NCI-H748 (cell line): ENCODE measurements around the gene DNAJC2.

ENCODE experiments used
- DNase-seq: peaks from one replicate; lab custom pipeline; 2025; ENCODE audit not compliant: unreplicated experiment; lab: John Stamatoyannopoulos, UW

DNAJC2 gene

GRCh38 chr7:103344453-103345149 lies at the start of gene DNAJC2:
DNAJC2 (minus strand) TSS chr7:103344767; CDS start chr7:103344622, 145 bp downstream.
- peak; percentile 92 for DNase-seq

GRCh38 chr7:103391976-103392375 lies 47.4 kb upstream of the DNAJC2 start:
- DNase-seq = no peak

GRCh38 chr7:103391150-103391549 lies 46.6 kb upstream of the DNAJC2 start:
- DNase-seq = no peak

GRCh38 chr7:103389263-103389662 lies 44.7 kb upstream of the DNAJC2 start:
- DNase-seq = no peak

- no peak for DNase-seq
Measured at GRCh38 chr7:103388469-103389140, 44.0 kb upstream of the DNAJC2 start.

- no peak for DNase-seq
Measured at GRCh38 chr7:103387242-103387641, 42.7 kb upstream of the DNAJC2 start.

GRCh38 chr7:103382032-103382402 lies 37.5 kb upstream of the DNAJC2 start:
- no peak for DNase-seq

- DNase-seq = no peak
Measured at GRCh38 chr7:103381280-103382031, 36.9 kb upstream of the DNAJC2 start.

GRCh38 chr7:103380395-103381191 lies 36.0 kb upstream of the DNAJC2 start:
- DNase-seq = no peak

- DNase-seq = no peak
Measured at GRCh38 chr7:103379270-103379975, 34.9 kb upstream of the DNAJC2 start.

GRCh38 chr7:103373866-103374643 lies 29.5 kb upstream of the DNAJC2 start:
- no peak for DNase-seq

GRCh38 chr7:103369432-103369831 lies 24.9 kb upstream of the DNAJC2 start:
- DNase-seq = no peak

GRCh38 chr7:103349805-103350204 lies 5.2 kb upstream of the DNAJC2 start:
- DNase-seq = no peak

- DNase-seq = no peak
Measured at GRCh38 chr7:103348959-103349358, 4.4 kb upstream of the DNAJC2 start.

GRCh38 chr7:103348452-103348851 lies 3.9 kb upstream of the DNAJC2 start:
- DNase-seq = no peak

- DNase-seq = peak; percentile 92
Measured at GRCh38 chr7:103347507-103348267, 3.1 kb upstream of the DNAJC2 start, which contains the start of gene PSMC2. PSMC2 (plus strand) TSS chr7:103347643; CDS start chr7:103347712, 69 bp downstream.

GRCh38 chr7:103346396-103346795 lies 1.8 kb upstream of the DNAJC2 start:
- no peak for DNase-seq

- DNase-seq = peak; percentile 37
Measured at GRCh38 chr7:103343758-103344452, 662 bp downstream of the DNAJC2 start.
